ENCODE results near the gene GRIA4. TPM values are rescaled to one million over a fixed set of nuclear protein-coding genes. Genes with fewer than 3 reads are reported as not detected.
A peak's percentile ranks its signal among the peaks of the same experiment; 100 is the strongest.

GRIA4 gene
- total RNA-seq, 1 donor from 2014 or later: 7.7 TPM

DNA sequence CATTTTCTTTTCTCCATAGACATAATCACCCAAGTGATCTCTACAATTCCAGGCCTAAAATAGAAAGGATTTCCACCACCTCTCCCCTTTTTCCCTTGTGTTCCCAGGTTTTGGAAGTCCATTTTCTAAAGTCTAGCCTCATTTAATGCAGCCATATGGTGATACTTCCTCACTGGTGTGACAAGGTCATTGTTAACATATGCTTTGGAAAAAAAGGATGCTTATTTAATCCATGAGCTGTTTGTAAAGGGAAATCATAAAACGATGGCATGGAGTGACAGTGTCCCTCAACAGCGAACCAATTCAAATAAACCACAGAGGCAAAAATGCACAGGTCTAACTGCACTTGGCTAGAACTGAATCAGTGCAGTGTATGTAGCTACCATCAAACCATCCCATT lies 26.6 kb downstream of the GRIA4 start:
- DNase-seq (ENCODE audit: low spot score): no peak

DNA sequence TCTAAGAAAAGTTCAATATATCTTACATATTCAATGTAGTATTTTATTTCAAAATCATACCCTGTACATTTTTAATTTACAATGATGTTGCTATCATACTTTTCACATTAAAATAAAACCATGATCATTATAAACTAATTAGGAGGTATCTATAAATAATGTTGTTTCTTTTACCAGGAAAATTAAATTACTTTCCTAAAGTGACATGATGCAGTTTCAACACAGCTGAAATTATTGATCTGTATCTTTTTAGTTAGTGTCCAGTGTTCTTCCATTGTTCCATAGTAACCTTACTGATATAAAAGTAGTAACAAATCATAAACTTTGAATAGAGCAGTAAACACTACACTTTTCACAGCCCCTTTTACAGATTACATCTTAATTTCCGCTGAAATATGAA lies 29.7 kb downstream of the GRIA4 start:
- DNase-seq (ENCODE audit: low spot score): no peak

DNA sequence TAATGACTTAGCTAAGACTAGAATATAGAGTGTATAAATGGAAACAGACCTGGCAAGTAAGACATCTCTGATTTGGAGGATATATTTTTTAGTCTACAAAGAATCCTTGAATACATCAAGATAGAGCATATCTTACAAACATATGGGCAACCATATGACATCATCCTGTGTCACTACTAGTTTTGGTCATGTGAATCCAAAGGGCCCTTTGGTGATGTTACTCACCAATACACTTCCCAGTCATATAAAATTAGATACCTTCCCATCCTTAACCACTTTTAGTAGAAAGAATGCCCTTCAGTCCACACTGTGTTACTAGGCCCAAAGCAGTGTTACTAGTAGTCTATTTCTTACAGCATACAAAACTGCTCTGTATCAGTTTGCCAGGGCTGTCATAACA lies 31.6 kb downstream of the GRIA4 start:
- DNase-seq (ENCODE audit: low spot score): no peak

DNA sequence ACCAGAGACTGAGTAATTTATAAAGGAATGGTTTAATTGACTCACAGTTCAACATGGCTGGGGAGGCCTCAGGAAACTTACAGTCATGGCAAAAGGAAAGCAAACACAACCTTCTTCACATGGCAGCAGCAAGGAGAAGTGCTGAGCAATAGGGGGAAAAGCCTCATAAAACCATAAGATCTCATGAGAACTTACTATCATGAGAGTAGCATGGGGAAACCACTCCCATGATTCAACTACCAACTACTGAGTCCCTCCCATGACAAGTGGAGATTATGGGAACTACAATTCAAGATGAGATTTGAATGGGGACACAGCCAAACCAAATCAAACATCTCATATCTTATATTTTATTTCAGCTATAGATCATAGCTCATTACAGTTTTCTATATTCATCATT lies 33.0 kb downstream of the GRIA4 start:
- no peak for DNase-seq (ENCODE audit: low spot score)

DNA sequence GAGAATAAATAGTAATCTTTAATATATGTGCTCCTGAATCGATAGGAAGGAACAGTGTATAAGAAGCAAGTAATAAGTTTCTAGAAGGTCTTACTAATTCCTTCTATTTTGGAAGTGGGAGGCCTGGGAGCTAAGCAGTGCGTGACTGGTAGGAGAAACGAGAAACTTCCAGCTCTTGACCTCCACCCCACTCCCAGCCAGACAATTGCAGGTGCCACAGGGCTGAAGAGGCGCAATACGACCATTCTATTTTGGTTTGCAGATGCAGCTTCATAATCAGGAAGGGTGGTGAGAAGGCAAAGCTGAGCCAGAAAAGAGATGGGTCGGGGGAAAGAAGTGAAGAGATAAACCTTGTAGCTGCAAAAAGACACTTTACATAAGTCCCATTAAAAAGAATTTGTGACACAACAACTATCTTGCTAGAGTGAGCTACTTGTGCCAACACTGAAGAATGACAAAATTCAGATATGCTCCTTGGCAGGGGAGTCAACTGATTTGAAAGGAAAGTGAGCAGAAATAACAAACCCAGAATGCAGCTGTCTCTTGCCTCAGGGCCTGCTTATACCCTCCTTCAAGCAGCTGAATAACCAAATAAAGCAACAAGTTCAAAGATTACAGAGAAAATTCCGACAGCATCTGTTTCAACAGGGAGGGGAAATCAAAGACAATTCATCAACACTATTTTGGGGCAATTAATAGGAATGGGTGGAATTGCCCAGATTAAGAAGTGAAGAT lies 35.1 kb downstream of the GRIA4 start:
- DNase-seq (ENCODE audit: low spot score): no peak

DNA sequence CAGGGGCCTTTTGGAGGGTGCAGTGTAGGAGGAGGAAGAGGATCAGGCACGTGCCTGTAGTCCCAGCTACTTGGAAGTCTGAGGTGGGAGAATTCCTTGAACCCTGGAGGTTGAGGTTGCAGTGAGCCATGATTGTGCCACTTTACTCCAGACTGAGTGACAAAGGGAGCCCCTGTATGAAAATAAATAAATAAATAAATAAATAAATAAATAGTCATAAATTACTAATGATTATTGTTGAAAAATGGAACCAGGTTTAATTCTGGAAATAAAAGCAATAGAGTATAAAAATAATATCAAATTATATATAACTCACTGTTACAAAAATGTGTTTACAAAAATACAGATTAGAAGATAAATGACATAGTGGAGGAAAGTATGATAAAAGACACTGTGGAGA lies 37.9 kb downstream of the GRIA4 start:
- no peak for DNase-seq (ENCODE audit: low spot score)

DNA sequence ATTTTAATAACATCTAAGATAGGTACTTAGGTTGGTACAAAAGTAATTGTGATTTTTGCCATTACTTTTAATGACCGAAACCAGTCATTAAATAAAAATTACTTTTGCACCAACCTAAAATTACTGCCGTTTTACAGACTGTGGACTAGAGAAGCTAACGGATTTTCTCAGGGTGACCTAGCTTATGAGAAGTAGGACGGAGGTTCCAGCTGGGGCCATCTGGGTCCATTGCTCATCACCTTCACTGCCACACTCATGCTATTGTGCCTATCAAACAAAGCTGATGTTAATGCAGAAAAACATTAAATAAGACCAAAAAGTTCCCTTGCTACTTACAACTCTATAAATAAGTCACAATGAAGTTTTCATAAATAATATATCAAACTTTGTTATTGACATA lies 38.9 kb downstream of the GRIA4 start:
- no peak for DNase-seq (ENCODE audit: low spot score)

DNA sequence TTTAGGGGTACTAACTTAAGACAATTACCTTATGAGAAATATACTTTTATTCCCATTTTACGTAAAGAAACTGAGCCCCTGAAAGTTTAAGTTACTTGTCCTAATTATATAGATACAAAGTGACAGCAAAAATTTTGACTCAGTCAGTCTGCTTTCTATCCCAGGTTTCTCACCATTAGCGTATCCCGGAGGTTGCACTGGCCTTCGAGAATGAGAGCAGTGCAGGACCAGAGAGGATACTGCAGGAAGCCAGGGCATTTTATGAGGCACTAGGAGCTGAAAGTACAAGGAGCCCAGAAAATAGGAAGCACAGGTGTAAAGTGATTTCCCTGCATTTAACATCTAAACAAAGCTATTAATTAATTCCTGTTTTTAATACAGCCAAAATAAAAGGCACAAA lies 55.4 kb downstream of the GRIA4 start:
- DNase-seq (ENCODE audit: low spot score): no peak

DNA sequence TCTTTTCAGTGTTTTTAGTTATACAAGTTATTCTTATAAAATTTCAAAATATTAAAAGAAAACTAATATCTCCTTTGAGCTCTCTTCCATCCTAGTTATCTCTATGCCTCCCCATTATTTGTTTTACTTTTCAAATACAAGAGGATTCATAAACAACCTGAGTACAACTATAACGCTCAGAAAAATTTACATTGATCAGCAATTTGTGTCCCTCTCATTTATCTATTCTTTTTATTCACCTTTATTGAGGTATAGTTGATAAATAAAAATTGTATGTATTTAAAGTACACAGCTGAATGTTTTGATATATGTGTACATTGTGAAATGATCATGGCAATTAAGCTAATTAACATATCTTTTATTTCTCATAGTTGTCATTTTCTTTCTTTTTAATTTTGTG lies 57.6 kb downstream of the GRIA4 start:
- no peak for DNase-seq (ENCODE audit: low spot score)

DNA sequence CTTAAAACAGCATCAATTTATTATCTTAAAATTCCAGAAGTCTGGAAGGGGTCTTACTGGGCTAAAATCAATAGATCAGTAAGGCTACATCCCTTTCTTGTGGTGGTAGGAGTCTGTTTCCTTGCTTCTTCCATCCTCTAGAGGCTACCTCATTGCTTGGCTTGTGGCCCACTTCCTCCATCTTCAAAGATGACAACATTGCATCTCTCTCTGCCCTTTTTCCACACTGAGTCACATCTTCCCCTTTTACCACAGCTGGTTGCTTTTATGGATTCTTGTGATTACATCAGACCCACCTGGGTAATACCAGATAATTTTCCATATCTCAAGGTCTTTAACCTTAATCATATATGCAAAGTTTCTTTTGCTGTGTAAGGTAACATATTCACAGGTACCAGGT lies 60.9 kb downstream of the GRIA4 start:
- no peak for DNase-seq (ENCODE audit: low spot score)

DNA sequence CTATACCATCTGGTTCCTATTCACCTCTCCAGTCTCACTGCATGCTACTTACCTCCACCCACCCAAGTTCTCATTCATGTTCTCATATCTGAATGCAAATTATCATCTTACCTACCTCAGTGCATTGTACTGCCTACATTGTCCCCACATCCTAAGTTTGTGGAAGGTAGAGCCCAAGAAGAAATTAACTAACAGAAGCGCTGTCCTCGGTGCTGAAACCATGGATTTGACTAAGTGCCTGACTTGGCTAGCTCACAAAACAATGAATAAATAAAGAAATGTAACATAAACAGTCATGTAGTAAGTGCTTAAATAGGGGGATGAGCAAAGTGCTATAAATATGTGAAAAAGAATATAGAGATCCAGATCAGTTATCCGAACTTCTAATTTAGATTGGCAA lies 63.2 kb downstream of the GRIA4 start:
- peak; percentile 72 for DNase-seq (ENCODE audit: low spot score)

DNA sequence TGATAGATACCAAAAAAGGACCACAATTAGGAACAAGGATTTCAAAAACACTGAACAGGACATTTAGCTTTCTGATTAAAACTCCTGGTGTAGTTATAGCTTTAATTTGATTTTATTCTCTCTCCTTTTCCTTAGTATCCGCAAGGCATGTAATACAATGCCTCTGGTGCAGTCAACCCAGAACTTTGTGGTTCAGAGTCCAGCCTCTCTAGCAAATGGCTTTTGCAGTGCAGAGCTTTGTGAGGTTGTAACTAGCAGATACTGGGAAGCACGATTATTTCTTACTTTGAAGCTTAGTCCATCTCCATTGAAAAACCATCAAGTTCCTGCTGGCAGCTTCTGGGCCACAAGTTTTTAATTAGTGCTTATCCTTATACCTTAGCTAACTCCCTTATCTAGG lies 79.8 kb downstream of the GRIA4 start:
- no peak for DNase-seq (ENCODE audit: low spot score)

DNA sequence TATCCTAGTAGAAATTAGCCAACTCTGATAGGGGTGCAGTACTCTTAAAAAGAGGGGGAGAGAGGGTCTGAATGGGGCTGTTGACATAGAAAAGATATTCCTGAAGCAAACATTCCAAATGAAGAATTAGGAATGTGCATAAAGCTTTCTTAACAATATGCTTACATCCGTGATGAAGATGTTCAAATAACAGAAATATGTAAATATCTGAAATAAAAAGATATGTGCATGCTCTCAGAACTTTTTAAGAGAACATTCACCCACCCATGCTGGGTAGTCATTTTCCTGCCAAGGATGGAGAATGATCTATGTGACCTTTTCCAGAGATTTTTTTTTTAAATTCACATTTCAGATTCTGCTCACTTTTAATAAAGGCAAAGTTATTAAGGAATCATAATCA lies 80.6 kb downstream of the GRIA4 start:
- DNase-seq (ENCODE audit: low spot score): no peak

DNA sequence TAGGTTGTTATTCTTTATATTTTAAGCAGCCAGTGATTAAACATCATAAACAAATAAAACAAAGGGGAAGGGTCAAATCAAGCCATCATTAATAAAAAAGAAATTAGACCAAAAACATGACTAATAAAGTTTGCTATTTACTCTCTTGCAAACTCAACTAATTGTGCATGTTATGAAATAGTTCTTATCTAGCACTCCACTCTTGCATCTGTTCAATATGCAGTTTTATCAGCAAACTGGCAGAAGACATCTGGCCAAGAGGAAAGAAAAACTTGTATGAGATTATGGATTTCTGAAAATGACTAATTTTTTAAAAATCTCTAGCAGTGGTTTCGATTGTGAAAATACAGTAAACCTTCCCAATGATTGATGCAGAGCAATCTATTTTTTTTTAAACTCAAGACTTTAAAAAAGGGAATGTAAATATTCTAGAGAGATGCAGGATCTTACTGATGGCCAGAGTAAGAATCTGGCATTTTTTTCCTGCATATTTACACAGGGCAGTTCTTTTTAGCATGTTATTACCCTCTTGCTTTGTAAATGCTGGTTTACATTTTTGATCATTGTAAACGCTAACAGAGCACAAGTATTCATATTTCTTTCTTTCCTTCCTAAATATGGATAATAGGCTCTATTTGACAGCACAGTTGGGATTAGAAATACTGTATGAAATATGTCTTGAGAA lies 83.3 kb downstream of the GRIA4 start:
- peak; percentile 60 for DNase-seq (ENCODE audit: low spot score)

DNA sequence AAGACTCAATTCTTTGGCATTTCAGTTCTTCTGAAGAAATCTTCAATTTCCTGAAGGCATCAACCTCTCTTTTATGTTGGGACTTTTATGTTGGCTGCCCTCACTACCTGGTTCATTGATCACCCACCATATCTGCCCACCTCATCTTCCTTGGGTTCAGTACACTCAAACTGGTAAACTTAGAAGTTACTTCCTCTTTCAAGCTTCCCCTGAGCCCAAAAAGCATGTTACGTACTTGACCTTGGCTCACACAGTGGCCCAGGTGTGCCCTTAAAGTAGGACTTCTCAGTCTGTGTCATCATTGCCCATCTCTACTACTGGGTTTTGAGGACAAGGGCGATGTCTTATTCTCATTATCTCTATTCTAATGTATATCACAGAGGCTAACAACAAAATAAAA lies 86.1 kb downstream of the GRIA4 start:
- DNase-seq (ENCODE audit: low spot score): no peak

DNA sequence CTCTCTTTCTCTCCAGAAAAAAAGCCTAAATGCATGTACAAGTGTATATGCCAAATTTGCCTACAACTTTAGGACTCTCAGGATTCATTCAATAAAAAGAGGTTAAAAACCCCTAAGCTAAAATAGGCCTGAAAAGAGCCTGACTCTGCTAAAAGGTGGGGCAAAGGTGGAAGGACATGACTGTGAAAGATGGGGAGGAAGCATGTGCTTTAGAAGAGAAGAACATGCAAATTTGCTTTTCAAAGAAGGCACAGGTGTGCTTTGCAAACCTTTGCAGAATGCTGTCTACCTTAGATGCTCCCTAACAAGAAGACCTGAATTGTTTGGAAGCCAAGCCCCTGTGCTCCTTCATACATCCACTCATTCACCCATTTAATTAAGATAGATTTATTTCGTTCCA lies 87.4 kb downstream of the GRIA4 start:
- no peak for DNase-seq (ENCODE audit: low spot score)

DNA sequence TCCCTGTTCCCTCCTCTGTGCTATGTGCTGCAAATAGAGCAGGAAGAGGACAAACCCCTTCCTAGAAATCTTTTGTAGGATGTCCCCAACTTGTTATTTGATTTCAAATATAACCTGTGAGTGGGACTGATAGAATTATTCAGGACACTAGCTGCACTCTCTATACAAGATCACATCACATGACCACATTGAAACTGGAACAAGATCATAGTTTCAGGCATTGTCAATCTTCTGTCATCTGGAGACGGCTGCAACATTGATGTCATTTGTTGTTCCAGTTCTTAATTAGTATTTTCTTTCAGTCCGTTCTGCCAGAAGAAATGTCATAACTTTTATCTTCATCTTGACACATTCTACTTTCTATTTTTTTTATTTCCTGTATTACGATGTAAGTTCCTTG lies 89.3 kb downstream of the GRIA4 start:
- DNase-seq (ENCODE audit: low spot score): no peak

DNA sequence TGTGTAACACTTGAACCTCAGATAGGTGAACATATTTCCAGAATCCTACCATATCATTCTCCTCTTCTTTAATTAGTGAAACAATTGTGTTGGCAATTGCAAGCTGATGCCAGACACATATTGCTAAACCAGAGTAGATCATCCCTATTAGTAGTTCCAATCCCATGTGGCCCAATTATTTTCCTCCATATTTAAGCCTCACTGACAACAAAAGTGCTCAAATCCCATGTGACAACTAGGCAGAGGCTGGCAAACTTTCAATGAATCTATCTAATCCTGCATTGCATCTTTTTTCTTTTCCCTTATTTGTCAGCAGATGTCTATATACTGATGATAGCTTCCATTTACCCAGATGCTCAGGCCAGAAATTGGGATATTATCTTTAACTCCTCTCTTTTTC lies 90.4 kb downstream of the GRIA4 start:
- no peak for DNase-seq (ENCODE audit: low spot score)

DNA sequence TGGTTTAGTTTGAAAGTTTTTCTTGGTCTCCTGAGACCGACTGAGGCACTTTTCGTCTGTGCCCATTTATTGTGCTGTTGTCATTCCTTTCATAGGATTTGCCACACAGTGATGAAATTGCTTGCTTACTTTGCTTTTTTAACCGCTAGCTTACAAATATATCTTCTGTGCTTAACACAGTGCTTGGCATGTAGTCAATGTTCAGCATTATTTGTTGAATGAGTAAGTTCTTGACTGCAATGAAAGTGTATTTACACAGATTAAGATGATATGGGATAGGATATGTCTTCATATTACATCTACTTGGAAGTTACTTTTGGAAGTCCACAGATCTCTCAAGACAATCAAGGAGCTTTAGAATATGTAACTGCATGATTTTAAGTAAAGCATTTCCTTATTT lies 91.2 kb downstream of the GRIA4 start:
- no peak for DNase-seq (ENCODE audit: low spot score)

DNA sequence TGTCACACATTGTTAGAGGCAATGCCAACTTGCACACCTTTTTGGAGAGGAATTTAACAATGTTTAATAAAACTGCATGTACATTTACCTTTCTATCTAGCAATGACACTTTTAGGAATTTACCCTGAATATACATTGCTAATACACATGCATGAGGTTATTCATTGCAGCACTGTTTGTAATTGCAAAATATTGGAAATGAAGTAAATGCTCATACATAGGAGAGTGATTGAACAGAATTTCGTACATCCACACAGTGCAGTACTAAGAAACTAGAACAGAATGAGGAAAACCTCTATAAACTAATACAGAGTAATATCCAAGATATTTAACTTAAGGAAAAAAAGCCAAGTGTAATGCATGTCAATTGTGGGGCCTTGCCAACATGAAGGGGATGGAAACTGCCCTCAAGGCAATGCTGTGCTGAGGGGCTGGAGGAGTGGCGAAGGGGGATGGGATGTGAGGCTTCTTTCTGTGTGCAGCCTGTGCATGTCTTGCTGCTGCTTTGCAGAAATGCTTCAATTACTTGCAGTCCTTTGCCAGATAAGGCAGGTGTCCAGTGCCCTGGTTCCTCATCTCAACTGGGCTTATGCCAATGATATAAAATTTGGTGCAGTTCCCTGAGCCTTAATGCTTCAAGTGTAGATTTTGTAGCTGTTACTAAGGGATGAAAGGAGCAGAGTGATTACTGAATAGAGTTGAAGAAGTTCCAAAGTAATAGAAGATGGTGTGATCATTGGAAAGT lies 96.1 kb downstream of the GRIA4 start:
- no peak for DNase-seq (ENCODE audit: low spot score)

DNA sequence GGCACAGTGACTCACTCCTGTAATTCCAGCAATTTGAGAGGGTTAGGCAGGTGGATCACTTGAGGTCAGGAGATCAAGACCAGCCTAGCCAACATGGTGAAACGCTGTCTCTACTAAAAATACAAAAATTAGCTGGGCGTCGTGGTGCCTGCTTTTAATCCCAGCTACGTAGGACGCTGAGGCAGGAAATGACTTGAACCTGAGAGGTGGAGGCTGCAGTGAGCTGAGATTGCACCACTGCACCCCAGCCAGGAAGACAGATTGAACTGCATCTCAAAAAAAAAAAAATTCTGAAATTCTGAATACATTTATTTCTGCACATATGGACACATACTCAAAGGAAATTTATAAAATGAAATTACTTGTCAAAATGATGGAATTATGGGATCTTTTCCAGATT lies 103.2 kb downstream of the GRIA4 start:
- DNase-seq (ENCODE audit: low spot score): no peak

DNA sequence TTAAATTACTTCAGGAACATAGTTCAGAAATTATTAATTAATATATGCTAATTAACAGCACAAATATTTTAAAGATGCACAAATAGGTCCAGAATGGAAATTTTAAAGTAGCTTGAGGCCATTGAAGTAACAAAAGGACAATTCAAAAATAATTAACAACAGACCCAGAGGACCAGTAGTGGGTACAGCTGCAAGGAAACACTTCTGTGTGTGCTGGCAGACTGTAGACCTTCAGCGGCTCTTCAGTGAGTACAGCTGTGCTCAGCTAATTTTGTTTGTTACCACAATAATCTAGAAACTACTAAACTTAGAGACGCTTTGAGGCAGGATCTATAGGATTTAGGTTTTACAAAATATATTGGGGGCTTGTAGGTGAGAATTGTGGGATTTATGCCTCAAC lies 103.8 kb downstream of the GRIA4 start:
- no peak for DNase-seq (ENCODE audit: low spot score)

DNA sequence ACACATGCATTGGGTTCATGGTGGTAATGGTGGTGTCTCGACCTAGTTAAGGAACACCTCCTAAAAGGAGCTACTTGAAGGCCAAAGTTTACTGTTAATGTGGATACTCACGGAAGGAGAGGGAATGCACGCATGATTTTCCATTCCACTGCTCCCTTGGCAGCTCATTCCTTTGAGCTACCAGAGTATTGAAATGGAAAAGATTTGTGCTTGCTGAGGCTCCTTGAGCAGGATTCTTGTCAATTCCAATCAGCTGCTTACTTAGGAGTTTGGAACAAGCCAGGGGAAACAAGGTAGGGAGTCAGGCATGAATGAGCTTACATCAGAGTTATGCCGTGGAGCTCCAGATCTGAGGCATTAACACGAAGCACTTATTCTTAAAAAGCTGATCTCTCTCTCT lies 108.8 kb downstream of the GRIA4 start:
- DNase-seq (ENCODE audit: low spot score): no peak

Measured in umbilical cord (tissue), 2 donors.